Peyer's patch (tissue), 4 donors: Measurements from ENCODE around the gene SLC38A11.

Experiments
- POLR2A ChIP-seq, 2 donors: fragments of 450-650 bp; IDR thresholded peaks; one replicate each; pipeline ENCODE4 v1.5.1; 2017; ENCODE audit warnings: antibody characterized with exemption in 2 of 2, mild to moderate bottlenecking in 2 of 2, moderate library complexity in 2 of 2
- TF ChIP-seq, protein P1 (sequence below), 6 experiments: fragments of 450-650 bp in 4 of 6; fragments of 200-600 bp in 2 of 6; sonication (generic) in 1 of 6; IDR thresholded peaks; one replicate each; pipeline ENCODE4 v1.5.1; 2017 to 2019; ENCODE audit warnings: antibody characterized with exemption in 6 of 6, mild to moderate bottlenecking in 3 of 6, moderate library complexity in 1 of 6

DNA sequence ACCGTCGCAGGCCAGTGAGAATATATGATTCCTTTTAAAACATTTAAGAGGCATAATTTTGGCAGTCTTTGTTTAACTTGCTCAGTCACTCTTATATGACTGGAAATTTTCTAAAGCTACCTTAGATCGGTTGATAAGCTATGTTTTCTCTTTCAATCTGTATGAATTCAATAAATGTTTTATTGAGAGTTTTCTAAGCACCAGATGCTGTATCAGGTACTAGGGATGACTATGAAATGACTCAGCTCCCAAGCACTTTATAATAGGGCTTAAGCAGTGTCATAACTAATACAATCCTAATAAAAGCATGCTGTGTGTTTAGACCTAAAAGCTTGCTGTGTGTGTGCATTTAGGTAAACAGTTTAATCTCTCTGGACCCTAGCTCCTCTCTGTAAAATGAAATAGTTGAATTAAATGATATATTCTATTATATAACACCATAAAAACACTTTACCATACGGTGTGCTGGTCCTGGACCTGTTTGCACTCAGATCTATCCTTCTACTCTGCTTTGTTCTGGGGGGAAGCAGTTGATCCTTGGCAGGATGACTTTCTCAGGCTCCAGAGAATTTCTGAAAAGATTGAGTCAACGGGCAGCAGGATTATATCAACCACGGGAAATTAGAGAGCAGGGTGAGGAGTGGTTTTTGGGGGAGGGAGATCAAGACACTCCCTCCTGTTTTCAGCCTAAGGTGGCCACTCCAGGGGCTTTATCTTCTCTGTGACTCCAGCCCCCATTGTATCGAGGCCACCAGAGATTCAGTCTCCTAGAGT is 26.1 kb upstream of the SLC38A11 start:
- no peak for TF ChIP-seq POLR2A (IDR thresholded peaks at IDR 0.05)
- TF ChIP-seq, protein P1, sequence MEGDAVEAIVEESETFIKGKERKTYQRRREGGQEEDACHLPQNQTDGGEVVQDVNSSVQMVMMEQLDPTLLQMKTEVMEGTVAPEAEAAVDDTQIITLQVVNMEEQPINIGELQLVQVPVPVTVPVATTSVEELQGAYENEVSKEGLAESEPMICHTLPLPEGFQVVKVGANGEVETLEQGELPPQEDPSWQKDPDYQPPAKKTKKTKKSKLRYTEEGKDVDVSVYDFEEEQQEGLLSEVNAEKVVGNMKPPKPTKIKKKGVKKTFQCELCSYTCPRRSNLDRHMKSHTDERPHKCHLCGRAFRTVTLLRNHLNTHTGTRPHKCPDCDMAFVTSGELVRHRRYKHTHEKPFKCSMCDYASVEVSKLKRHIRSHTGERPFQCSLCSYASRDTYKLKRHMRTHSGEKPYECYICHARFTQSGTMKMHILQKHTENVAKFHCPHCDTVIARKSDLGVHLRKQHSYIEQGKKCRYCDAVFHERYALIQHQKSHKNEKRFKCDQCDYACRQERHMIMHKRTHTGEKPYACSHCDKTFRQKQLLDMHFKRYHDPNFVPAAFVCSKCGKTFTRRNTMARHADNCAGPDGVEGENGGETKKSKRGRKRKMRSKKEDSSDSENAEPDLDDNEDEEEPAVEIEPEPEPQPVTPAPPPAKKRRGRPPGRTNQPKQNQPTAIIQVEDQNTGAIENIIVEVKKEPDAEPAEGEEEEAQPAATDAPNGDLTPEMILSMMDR (IDR thresholded peaks at IDR 0.05): no peak
